HG03196 (cell line): ENCODE measurements around the gene STUM.
"Not testable (repeated sequence)": the region's sequence is repeated elsewhere in the genome, so short reads cannot be mapped to it uniquely, and the experiment has no call there.

Source experiments
- ATAC-seq: cut with Tn5 transposase; IDR thresholded peaks from one replicate; pipeline ENCODE4 v1.9.1; 2021; ENCODE audit not compliant: unreplicated experiment

Gene STUM

DNA sequence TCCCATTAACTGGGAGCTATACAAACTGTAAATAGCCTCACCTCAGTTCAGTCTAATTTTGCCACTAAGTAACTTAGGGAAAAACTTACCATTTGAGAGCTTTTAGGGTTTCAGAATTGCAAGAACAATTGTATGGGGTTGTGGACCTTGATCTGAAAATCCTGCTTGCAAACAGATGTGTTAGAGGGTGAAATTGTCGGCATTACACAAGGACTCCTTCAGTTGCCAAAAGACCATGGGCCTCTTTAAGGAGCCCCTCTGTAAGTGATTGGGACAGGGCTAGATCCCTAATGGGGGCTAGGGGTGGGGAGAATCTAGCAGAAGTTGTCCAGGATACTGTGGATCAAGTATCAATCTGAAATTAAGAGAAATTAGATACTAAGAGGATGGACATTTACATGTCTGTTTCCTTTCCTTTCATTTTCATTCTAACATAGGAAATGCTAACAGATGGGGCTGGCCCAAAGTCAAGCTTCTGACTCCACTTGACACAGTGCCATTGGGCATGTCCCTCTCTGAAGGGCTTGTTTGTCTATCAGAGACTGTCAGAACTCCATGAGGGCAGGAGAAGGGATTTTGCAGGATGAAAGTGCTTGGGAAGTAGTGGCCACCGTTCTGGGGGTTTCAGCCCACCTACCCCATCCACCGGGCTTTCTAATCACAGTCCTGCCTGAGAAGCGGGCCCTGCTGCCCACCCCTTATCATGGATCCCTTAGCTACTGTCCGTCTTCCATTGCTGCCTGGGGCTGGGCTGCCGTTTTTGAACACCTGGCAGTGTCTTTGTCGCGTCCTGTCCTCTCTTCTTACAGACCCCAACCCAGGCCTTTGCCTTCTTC lies 54.7 kb downstream of the STUM start:
- ATAC-seq, result no peak

DNA sequence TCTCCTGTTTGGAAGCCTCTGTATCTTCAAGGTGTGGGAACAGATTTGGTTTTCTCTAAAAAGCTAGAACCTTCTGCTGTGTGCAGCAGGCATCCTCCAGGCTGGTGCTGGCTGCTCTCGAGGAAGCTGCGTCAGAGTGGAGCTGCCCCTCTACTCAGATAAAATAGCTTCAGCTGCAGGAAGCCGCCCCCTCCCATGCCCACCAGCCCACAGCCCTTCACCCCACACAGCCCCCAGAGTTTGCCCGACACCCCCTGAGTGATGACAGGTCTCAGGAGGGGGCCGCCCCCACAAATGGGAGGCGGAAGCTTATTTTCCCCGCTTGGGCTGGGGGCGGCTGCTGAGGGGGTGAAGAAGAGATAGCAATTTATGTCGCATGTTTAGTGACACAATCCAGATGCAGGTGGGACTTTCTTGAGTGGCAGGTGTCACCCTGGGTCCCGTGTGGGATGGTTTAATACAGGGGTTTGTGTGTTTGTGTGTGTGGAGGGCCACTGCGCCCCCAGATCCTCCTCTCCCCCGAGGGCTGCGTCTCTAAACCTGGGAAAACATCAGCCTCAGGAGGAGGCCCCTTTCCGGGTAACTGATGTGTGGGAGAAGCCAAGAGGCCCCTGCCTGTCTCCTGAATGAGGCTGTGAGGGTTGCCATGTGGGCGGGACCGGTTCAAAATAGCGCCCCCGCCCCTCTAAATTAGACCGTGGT lies 55.4 kb downstream of the STUM start:
- ATAC-seq, result no peak

DNA sequence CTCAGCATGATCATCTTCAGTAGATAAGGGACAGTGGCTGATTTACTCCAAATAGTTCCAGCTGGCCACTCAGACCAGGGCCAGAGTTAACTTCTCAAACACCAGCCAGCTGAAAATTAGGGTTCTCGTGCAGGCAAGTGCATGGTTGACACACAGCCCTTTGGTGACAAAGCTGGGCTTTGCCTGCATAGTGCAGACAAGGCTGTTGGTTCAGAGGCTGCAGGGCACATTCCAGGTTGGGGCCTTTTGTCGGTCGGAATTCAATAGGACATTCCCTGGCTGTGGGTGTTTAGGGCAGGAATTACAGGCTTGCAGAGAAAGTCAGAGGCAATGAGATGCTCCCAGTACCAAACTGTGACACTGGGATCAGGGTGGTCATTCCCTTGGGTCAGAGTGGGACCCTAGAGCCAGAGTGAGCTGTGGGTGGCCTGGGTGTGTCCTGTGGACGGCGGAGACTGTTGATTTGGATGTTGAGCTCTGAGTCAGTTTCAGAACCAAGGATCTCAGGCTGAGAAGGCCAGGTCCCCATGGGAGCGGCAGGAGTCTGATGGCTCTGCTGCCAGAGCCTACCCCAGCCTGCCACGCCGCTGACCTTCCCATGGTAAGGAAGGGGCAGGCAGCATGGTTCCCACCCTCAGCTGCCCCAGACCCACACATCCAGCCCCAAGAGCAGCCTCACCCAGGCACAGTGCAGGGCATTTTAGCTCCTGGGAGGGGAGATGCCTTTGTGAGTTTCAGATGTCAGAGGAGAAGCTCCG lies 56.2 kb downstream of the STUM start:
- no peak for ATAC-seq

DNA sequence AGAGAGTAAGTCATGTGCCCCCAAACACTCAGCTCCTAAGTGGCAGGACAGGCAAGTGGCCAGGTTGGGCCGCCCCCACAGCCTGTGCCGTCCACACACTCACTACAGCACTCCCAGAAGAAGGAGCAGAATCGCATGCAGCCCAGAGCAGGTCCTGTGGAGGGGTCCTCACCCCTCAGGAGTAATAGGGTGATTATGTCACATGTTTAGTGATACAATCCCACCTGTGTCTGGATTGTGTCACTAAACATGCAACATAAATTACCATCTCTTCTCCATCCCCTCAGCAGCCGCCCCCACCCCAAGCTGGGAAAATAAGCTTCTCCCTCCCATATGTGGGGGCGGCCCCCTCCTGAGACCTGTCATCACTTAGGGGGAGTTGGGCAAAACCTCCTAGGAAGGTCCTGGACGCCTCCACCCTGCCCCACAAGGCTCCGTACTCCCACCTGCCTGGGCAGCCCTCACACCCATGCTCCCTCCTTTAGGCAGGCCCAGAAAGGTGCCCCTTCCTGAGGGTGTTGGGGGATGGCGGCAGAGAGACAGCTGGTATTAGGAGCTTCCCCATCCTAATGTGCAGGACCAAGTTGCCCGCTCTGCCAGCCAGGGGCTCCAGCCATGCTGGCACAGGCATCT lies 56.9 kb downstream of the STUM start:
- ATAC-seq, result no peak

DNA sequence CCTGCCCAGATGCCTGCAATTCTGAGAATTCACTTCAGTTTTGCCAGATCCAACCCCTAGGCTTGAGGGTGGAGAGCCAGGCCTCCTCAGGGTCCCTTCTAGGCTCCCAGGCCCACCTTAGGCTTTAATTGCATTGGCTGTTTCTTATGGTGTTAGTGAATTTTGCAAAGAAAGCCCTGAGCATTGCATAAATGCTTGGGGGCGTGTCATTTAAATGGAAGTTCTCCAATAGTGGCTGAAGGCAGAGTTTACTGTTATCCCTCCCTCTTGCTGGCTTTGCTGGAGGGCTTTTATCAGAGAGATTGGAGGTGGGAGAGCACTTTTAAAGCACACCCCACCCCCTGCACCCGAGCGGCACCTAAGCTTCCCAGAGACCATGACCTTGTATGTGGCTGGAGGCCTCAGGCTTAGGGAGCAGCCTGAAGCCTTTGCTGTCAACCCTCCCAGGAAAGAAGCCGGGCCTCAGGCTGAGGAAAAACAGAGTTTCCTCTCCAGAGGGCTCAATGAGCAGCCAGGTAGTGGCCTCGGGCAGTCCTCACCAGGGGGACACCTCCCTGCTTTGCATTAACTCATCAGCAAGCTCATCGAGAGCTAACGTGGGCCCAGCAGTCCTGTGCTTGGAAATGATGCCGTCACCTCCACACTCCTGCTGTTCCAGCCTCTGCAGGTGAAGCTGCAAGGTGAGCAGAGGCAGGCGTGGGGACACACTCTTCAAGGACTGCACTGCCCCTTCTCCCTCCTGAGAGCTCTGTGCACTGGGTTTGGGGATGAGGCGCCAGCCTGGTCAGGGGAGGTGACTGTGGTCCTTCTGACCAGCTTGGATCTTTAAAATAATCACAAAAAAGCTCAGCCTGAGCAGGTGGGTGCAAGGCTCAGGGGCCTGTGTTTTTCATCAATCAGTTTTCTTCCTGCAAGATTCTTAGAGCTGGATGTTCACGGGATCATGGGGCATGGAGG lies 58.0 kb downstream of the STUM start:
- ATAC-seq, result no peak

DNA sequence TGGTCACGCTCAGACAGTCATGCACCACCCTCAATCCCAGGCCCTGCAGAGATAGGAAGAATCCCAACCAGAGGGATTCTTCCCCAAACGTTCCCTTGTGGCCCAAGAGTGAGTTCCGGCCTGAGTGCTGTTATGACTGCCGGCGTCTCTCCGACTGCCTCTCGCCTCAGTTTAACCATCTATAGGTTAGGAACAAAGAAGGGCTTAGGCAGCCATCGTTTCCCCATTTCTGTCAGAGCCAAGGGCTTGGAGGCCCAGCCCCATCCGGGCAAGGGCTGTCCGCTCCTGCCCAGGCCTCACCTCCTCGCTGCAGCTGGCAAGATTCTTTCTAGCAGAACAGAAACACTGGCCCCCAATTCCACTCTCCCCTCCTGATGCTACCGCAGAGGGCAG lies 58.7 kb downstream of the STUM start:
- no peak for ATAC-seq

DNA sequence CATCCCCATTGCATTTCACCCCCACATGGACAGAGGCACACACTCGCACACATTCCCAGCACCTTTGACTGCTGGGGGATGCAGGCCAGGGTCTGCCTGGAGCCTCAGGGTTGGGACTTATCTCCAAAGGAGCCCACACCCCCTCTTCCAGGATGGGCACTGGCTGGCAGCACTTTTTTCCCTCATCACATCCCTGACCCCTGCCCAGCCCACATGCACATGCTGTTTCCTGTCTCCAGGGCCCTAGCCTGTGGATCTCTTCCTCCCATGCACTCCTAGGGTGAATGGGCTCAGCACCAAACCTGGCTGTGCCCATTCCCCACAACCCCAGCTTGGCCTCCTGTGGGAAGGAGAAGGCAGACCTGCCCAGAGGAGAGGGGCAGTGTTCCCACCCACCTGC lies 59.3 kb downstream of the STUM start:
- ATAC-seq, result no peak

DNA sequence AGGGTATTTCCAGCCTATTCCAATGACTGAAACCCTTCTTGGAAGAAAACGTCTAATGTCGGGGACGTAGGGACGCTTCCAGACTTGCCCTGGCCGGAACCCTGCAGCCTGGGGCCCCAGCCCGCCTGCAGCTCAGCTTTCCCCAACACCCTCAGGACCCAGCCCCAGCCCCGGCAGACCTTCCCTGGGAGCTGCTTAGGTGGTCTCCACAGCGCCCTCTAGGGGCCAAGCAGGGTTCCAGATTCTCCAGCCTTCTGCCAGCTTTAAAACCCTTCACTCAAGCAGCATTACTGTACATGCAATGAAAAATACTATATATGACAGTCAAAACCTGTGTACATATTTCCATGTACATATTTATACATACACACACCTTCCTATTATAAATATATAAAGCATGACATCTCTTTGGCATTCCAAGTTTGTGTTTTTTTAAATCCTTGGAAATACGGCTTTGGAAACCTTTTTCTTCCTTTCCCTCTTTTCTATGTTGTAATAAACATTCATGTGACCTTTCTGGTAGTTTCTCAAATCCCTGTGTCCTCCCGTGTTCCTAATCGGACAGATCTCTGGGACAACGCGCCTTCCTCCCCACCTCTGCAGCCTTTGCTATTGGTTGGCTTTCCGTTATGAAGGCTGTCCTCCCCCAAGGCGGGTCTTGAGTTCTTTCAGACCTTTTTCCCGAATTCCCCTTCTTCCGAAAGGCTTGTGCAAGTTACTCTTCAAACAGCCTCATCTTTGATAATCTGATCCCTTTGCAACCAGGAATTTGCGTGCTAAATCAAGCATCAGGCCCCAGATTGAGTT lies 60.3 kb downstream of the STUM start:
- no peak for ATAC-seq

DNA sequence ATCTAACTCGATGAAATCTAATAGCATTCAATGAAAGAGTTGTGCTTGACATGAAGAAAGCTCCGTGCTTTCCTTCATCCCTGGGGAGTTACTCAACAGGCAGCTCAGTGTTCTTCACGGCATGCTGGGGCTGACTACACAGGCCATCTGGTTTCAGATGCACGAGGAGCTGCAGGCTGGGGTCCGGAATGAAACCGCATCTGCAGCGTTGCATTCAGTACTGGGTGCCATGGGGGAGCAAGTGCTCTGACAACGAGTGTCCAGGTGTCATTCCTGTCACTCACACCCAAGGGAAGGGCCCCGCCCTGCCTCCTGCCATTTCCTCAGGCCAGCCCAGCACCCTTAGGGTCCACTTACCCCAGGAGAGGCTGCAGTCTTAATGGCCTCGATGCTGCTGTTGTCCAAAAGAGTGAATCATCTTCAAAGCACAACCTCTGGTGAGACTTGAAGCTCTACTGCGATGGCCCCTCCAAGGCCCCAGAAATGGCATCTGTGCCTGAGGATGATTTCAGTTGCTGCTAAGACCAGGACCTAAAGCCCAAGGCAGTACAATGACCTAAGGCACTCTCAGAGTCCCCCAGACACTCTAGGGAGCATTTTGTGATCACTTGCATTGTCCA lies 61.4 kb downstream of the STUM start:
- ATAC-seq, result no peak

DNA sequence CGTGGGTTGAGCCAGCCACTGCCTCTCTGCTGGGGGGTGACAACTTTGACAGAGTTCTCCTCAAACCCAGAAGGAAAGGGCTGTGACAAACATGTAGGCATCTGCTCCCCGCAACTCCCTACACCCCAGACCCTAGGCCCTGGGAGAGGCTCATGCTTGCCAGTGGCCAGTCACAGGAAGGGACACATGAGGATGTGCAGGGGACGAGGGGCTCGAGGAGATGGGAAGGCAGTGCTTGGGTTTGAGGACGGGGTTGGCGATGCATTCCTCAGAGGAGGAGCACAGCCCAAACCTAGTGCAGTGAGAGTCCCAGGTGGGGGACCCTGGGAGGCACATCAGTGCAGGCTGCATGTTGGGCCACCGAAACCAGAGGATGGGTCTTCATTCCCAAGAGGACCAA lies 62.1 kb downstream of the STUM start:
- ATAC-seq, result no peak

DNA sequence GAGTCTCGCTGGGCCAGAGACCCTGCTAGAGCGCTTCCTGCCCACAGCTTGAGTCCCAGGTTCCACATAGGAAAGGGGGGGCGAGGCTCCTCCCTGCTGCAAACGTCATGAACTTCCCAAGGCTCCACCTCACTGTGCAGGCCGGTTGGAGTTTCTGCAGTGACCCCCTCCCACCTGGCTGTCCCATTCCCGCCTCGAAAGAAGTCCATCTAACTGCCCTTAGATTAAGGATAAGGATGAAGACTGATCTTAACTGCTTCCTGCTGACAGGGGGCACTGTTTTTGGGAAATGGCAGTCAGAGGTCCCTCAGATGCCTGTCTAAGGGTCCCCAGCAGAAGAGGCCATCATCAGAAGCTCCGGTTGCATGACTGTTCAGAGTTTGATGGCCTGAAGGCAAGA lies 62.7 kb downstream of the STUM start:
- no peak for ATAC-seq

DNA sequence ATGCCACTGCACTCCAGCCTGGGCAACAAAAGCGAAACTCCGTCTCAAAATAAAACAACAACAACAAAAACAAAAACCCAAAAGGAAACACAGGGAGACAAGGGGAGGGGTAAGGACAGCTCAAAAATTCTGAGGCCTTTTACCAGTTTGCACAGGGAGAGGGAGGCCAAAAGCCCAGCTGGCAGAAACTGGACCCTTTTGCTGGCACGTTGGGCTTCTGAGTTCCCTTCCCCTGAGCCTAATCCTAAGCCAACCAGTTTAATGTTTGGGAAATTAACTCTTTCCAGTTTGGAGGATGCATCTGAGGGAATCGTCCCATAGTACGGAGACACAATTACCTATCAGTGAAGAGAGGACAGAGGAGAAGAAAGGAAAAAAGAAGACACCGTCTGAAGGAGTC lies 63.4 kb downstream of the STUM start:
- not testable (repeated sequence) for ATAC-seq

DNA sequence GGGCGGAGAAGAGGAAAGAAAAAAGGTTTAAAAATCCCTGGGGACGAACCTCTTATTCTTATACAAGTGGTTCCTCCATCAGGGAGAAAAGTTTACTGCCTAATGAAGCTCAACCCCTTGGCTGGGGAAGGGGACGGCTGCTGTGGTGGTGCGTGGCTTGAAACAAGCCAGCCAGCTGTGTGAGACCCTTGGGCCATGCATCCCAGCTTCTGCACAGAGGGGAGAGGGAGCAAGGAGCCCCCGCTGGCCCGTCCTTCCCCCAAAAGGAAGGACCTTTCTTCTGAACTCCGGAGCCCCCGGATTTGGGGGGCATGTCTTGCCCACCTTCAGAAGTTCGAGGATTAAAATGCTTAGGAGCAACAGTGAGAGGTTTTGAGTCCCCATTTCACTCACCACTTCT lies 67.3 kb downstream of the STUM start:
- ATAC-seq, result no peak

DNA sequence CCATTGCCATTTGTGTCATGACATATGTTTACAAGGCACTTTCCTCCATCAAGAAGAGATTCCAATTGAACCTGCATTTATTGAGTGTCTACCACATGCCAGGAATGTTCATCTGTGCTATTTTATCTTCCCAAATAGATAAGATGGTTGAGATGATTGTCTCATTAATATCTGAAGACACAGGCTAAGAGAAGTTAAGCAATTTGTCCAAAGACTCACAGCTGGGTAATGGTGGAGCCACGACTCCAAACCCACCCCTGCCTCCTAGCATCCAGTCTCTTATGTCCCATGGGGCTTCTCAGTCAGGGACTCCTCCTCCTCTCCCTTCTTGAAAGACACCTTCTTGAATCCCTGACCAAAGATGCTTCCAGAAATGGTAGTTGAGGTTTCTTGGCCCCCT lies 68.1 kb downstream of the STUM start:
- ATAC-seq, result no peak

DNA sequence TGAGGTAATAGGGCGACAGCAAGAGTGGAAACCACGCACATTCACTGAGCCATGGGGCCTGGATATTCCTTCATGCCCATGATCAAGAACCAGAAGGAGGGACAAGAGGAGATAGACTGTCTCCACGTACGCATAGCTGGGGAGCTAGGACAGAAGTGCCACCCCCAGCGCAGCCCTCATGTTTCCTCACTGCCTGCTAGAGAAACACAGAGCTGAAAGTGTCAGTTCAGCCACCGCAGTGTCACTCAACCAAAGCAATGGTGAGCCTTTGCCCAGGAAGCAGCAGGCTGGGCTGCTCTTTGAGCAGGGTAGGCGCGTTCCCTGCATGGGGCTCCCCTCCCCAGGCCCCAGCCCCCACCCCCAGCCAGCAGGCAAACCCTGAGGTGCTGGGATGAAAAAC lies 68.5 kb downstream of the STUM start:
- ATAC-seq, result no peak

DNA sequence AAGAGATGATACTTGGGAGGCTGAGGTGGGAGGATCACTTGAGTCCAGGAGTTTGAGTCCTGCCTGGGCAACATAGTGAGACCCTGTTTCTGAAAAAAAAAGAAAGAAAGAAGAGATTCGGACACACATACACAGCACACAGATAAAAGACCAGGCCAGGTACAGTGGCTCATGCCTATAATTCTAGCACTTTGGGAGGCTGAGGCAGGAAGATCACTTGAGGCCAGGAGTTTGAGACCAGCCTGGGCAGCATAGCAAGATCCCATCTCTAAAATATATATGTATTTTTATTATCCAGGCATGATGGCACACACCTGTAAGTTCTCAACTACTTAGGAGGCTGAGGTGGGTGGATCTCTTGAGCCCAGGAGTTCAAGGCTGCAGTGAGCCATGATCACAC lies 69.2 kb downstream of the STUM start:
- ATAC-seq, result not testable (repeated sequence)

DNA sequence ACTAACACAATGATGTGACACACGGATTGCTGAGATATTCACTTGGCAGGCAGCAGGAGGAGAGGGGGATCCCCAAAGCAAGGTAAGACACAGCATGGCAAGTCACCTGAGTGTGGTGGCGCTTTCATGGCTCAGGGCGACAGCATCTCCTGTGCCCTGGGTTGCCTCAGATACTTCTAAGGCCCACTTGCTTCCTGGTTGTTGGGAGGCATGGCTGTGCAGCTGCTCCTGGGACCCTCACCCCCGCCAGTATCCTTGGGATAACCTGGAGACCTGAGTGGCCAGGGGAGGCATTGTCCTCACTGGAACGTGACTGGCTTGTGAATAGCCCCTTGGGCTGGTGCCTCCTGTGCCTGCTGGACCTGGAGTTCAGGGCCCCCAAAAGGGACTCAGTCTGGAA lies 69.8 kb downstream of the STUM start:
- no peak for ATAC-seq

DNA sequence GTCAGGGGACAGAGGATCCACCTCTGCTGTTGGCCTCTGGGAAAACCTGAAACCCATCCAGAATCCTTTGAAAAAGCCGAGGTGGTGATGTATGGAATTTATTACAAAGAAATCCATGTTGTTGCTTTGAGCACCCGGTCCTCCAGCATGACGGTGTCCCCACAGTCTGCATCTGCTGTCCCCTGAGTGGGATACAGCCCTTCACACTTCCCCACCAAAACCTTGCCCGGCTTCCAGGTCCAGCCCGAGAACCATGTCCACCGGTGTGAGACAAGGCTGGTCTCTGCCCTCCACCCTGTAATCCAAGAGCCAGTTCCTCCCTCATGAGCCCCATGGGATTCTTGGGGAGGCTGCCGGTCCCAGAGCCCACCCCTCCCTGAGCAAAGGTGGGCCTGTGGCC lies 70.5 kb downstream of the STUM start:
- ATAC-seq, result no peak

DNA sequence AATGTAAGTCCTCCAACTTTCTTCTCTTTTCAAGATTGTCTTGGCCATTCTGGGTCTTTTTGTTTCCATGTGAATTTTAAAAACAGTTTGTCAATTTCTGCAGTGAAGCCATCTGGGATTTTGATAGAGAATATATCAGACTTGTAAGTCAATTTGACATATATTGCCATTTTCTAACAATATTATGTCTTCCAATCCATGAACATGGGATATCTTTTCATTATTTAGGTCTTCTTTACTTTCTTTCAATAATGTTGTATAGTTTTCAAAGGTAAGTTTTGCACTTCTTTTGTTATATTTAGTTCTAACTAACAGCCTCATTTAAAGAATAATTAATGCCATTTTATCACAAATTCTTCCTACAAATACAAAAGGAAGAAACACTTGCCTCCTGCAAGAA lies 73.4 kb downstream of the STUM start:
- no peak for ATAC-seq
